ENCODE results near the gene BSN.

BSN gene

GRCh38 chr3:49700453-49701128 is 146.3 kb downstream of the BSN start:
- H3K36me3 ChIP-seq (ENCODE audit: control insufficient read depth in 2 of 2, insufficient read depth in 2 of 2, low read length in 2 of 2), result peaks cover 11 to 50% of the 10 kb centered on the region in 2 donors
- H3K27ac ChIP-seq (ENCODE audit: low read depth in 2 of 2, low read length in 2 of 2), result no peak overlapping the region
- no peak overlapping the region for H3K9ac ChIP-seq (ENCODE audit: low read depth in 1 of 2, low read length in 2 of 2)

GRCh38 chr3:49701388-49702077 is 147.3 kb downstream of the BSN start:
- H3K9me3 ChIP-seq (ENCODE audit: control insufficient read depth in 2 of 2, low read length in 2 of 2), result no peaks in the 10 kb centered on the region
- H3K4me3 ChIP-seq (ENCODE audit: low read length in 2 of 2), result no peak overlapping the region
- H3K4me1 ChIP-seq (ENCODE audit: control insufficient read depth in 2 of 2, insufficient read depth in 2 of 2, low read length in 2 of 2), result no peaks in the 10 kb centered on the region
- H3K9ac ChIP-seq (ENCODE audit: low read depth in 1 of 2, low read length in 2 of 2), result no peak overlapping the region
- H3K36me3 ChIP-seq (ENCODE audit: control insufficient read depth in 2 of 2, insufficient read depth in 2 of 2, low read length in 2 of 2), result peaks cover 16 to 56% of the 10 kb centered on the region in 2 donors
- no peaks in the 10 kb centered on the region for H3K27me3 ChIP-seq (ENCODE audit: control insufficient read depth in 2 of 2, insufficient read depth in 2 of 2, low read length in 2 of 2)
- no peak overlapping the region for H3K27ac ChIP-seq (ENCODE audit: low read depth in 2 of 2, low read length in 2 of 2)

More at GRCh38 chr3:49700453-49701128, 146.3 kb downstream of the BSN start:
- Histone ChIP-seq H3K4me3 (ENCODE audit: low read length in 2 of 2) (no peak overlapping the region), H3K4me1 (ENCODE audit: control insufficient read depth in 2 of 2, insufficient read depth in 2 of 2, low read length in 2 of 2) (no peaks in the 10 kb centered on the region), H3K27me3 (ENCODE audit: control insufficient read depth in 2 of 2, insufficient read depth in 2 of 2, low read length in 2 of 2) (no peaks in the 10 kb centered on the region), H3K9me3 (ENCODE audit: control insufficient read depth in 2 of 2, low read length in 2 of 2) (no peaks in the 10 kb centered on the region)

GRCh38 chr3:49702672-49703071 is 148.4 kb downstream of the BSN start:
- H3K4me3 ChIP-seq (ENCODE audit: low read length in 2 of 2), result no peak overlapping the region
- peaks cover 14 to 57% of the 10 kb centered on the region in 2 donors for H3K36me3 ChIP-seq (ENCODE audit: control insufficient read depth in 2 of 2, insufficient read depth in 2 of 2, low read length in 2 of 2)
- no peaks in the 10 kb centered on the region for H3K9me3 ChIP-seq (ENCODE audit: control insufficient read depth in 2 of 2, low read length in 2 of 2)
- H3K9ac ChIP-seq (ENCODE audit: low read depth in 1 of 2, low read length in 2 of 2), result no peak overlapping the region
- H3K4me1 ChIP-seq (ENCODE audit: control insufficient read depth in 2 of 2, insufficient read depth in 2 of 2, low read length in 2 of 2), result no peaks in the 10 kb centered on the region
- H3K27me3 ChIP-seq (ENCODE audit: control insufficient read depth in 2 of 2, insufficient read depth in 2 of 2, low read length in 2 of 2), result no peaks in the 10 kb centered on the region
- H3K27ac ChIP-seq (ENCODE audit: low read depth in 2 of 2, low read length in 2 of 2), result no peak overlapping the region

- H3K36me3 ChIP-seq (ENCODE audit: control insufficient read depth in 2 of 2, insufficient read depth in 2 of 2, low read length in 2 of 2), result peaks cover 11 to 49% of the 10 kb centered on the region in 2 donors
- H3K27ac ChIP-seq (ENCODE audit: low read depth in 2 of 2, low read length in 2 of 2), result no peak overlapping the region
- H3K9me3 ChIP-seq (ENCODE audit: control insufficient read depth in 2 of 2, low read length in 2 of 2), result no peaks in the 10 kb centered on the region
- no peak overlapping the region for H3K4me3 ChIP-seq (ENCODE audit: low read length in 2 of 2)
- H3K9ac ChIP-seq (ENCODE audit: low read depth in 1 of 2, low read length in 2 of 2), result no peak overlapping the region
- no peaks in the 10 kb centered on the region for H3K4me1 ChIP-seq (ENCODE audit: control insufficient read depth in 2 of 2, insufficient read depth in 2 of 2, low read length in 2 of 2)
- H3K27me3 ChIP-seq (ENCODE audit: control insufficient read depth in 2 of 2, insufficient read depth in 2 of 2, low read length in 2 of 2), result no peaks in the 10 kb centered on the region
These were observed 149.2 kb downstream of the BSN start for GRCh38 chr3:49703443-49703927.

GRCh38 chr3:49703956-49704355 is 149.7 kb downstream of the BSN start:
- no peaks in the 10 kb centered on the region for H3K4me1 ChIP-seq (ENCODE audit: control insufficient read depth in 2 of 2, insufficient read depth in 2 of 2, low read length in 2 of 2)
- peaks cover 11 to 45% of the 10 kb centered on the region in 2 donors for H3K36me3 ChIP-seq (ENCODE audit: control insufficient read depth in 2 of 2, insufficient read depth in 2 of 2, low read length in 2 of 2)
- H3K9ac ChIP-seq (ENCODE audit: low read depth in 1 of 2, low read length in 2 of 2), result no peak overlapping the region
- H3K27ac ChIP-seq (ENCODE audit: low read depth in 2 of 2, low read length in 2 of 2), result no peak overlapping the region
- H3K27me3 ChIP-seq (ENCODE audit: control insufficient read depth in 2 of 2, insufficient read depth in 2 of 2, low read length in 2 of 2), result no peaks in the 10 kb centered on the region
- H3K9me3 ChIP-seq (ENCODE audit: control insufficient read depth in 2 of 2, low read length in 2 of 2), result no peaks in the 10 kb centered on the region
- H3K4me3 ChIP-seq (ENCODE audit: low read length in 2 of 2), result no peak overlapping the region

GRCh38 chr3:49704629-49705028 is 150.4 kb downstream of the BSN start:
- no peaks in the 10 kb centered on the region for H3K27me3 ChIP-seq (ENCODE audit: control insufficient read depth in 2 of 2, insufficient read depth in 2 of 2, low read length in 2 of 2)
- H3K9me3 ChIP-seq (ENCODE audit: control insufficient read depth in 2 of 2, low read length in 2 of 2), result no peaks in the 10 kb centered on the region
- no peak overlapping the region for H3K9ac ChIP-seq (ENCODE audit: low read depth in 1 of 2, low read length in 2 of 2)
- H3K36me3 ChIP-seq (ENCODE audit: control insufficient read depth in 2 of 2, insufficient read depth in 2 of 2, low read length in 2 of 2), result peaks cover 11 to 43% of the 10 kb centered on the region in 2 donors
- no peaks in the 10 kb centered on the region for H3K4me1 ChIP-seq (ENCODE audit: control insufficient read depth in 2 of 2, insufficient read depth in 2 of 2, low read length in 2 of 2)
- H3K4me3 ChIP-seq (ENCODE audit: low read length in 2 of 2), result no peak overlapping the region
- no peak overlapping the region for H3K27ac ChIP-seq (ENCODE audit: low read depth in 2 of 2, low read length in 2 of 2)

- peaks cover 8 to 35% of the 10 kb centered on the region in 2 donors for H3K36me3 ChIP-seq (ENCODE audit: control insufficient read depth in 2 of 2, insufficient read depth in 2 of 2, low read length in 2 of 2)
- no peak overlapping the region for H3K9ac ChIP-seq (ENCODE audit: low read depth in 1 of 2, low read length in 2 of 2)
- no peaks in the 10 kb centered on the region for H3K4me1 ChIP-seq (ENCODE audit: control insufficient read depth in 2 of 2, insufficient read depth in 2 of 2, low read length in 2 of 2)
- no peaks in the 10 kb centered on the region for H3K27me3 ChIP-seq (ENCODE audit: control insufficient read depth in 2 of 2, insufficient read depth in 2 of 2, low read length in 2 of 2)
- no peak overlapping the region for H3K27ac ChIP-seq (ENCODE audit: low read depth in 2 of 2, low read length in 2 of 2)
- no peak overlapping the region for H3K4me3 ChIP-seq (ENCODE audit: low read length in 2 of 2)
- H3K9me3 ChIP-seq (ENCODE audit: control insufficient read depth in 2 of 2, low read length in 2 of 2), result no peaks in the 10 kb centered on the region
These were observed 151.2 kb downstream of the BSN start for GRCh38 chr3:49705390-49705960.

- no peak overlapping the region for H3K27ac ChIP-seq (ENCODE audit: low read depth in 2 of 2, low read length in 2 of 2)
- H3K36me3 ChIP-seq (ENCODE audit: control insufficient read depth in 2 of 2, insufficient read depth in 2 of 2, low read length in 2 of 2), result peaks cover 8 to 26% of the 10 kb centered on the region in 2 donors
- H3K9me3 ChIP-seq (ENCODE audit: control insufficient read depth in 2 of 2, low read length in 2 of 2), result no peaks in the 10 kb centered on the region
- no peak overlapping the region for H3K4me3 ChIP-seq (ENCODE audit: low read length in 2 of 2)
- H3K9ac ChIP-seq (ENCODE audit: low read depth in 1 of 2, low read length in 2 of 2), result no peak overlapping the region
- no peaks in the 10 kb centered on the region for H3K27me3 ChIP-seq (ENCODE audit: control insufficient read depth in 2 of 2, insufficient read depth in 2 of 2, low read length in 2 of 2)
- H3K4me1 ChIP-seq (ENCODE audit: control insufficient read depth in 2 of 2, insufficient read depth in 2 of 2, low read length in 2 of 2), result no peaks in the 10 kb centered on the region
These were observed 152.3 kb downstream of the BSN start for GRCh38 chr3:49706456-49707112.

- no peak overlapping the region for H3K4me3 ChIP-seq (ENCODE audit: low read length in 2 of 2)
- H3K9me3 ChIP-seq (ENCODE audit: control insufficient read depth in 2 of 2, low read length in 2 of 2), result no peaks in the 10 kb centered on the region
- H3K9ac ChIP-seq (ENCODE audit: low read depth in 1 of 2, low read length in 2 of 2), result no peak overlapping the region
- no peaks in the 10 kb centered on the region for H3K27me3 ChIP-seq (ENCODE audit: control insufficient read depth in 2 of 2, insufficient read depth in 2 of 2, low read length in 2 of 2)
- no peaks in the 10 kb centered on the region for H3K4me1 ChIP-seq (ENCODE audit: control insufficient read depth in 2 of 2, insufficient read depth in 2 of 2, low read length in 2 of 2)
- H3K27ac ChIP-seq (ENCODE audit: low read depth in 2 of 2, low read length in 2 of 2), result no peak overlapping the region
- H3K36me3 ChIP-seq (ENCODE audit: control insufficient read depth in 2 of 2, insufficient read depth in 2 of 2, low read length in 2 of 2), result peaks cover 8 to 22% of the 10 kb centered on the region in 2 donors
These were observed 152.8 kb downstream of the BSN start for GRCh38 chr3:49707113-49707480.

- no peak overlapping the region for H3K4me3 ChIP-seq (ENCODE audit: low read length in 2 of 2)
- H3K9me3 ChIP-seq (ENCODE audit: control insufficient read depth in 2 of 2, low read length in 2 of 2), result no peaks in the 10 kb centered on the region
- H3K4me1 ChIP-seq (ENCODE audit: control insufficient read depth in 2 of 2, insufficient read depth in 2 of 2, low read length in 2 of 2), result no peaks in the 10 kb centered on the region
- H3K9ac ChIP-seq (ENCODE audit: low read depth in 1 of 2, low read length in 2 of 2), result no peak overlapping the region
- no peaks in the 10 kb centered on the region for H3K27me3 ChIP-seq (ENCODE audit: control insufficient read depth in 2 of 2, insufficient read depth in 2 of 2, low read length in 2 of 2)
- H3K27ac ChIP-seq (ENCODE audit: low read depth in 2 of 2, low read length in 2 of 2), result no peak overlapping the region
- peaks cover 12 to 23% of the 10 kb centered on the region in 2 donors for H3K36me3 ChIP-seq (ENCODE audit: control insufficient read depth in 2 of 2, insufficient read depth in 2 of 2, low read length in 2 of 2)
These were observed 155.6 kb downstream of the BSN start for GRCh38 chr3:49709852-49710251.

Measured in mucosa of rectum (tissue), 2 donors.